ENCODE results near the gene HPS4. TPM values are rescaled to one million over a fixed set of nuclear protein-coding genes. Genes with fewer than 3 reads are reported as not detected.
"Not testable (repeated sequence)": the region's sequence is repeated elsewhere in the genome, so short reads cannot be mapped to it uniquely, and the experiment has no call there.

The HPS4 gene
- total RNA-seq, 2 experiments from 2014 or later: 41.7 to 44.3 TPM

DNA sequence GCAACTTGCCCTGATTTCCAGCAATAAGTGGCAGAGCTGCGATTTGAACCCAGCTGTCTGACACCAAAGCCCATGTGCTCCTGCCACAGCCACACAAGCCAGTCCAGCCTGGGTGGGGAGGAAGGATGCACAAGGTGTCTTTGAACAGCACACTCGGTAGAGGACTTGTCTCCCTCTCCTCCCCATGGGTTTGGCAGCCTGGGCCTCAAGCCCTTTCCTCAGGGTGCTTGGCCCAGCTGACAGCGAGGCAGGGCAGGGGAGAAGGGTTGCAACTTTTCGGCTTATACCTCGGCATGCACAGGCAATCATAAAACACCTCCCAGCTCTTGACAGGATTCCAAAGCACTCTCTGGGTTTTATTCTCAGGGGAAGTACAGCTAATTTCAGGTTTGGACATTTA is 35.2 kb downstream of the HPS4 start:
- POLR2A ChIA-PET: no interaction called here
- Mint-ChIP-seq H3K27me3 (no peaks in the 10 kb centered on the region), H3K27ac (no peak overlapping the region), H3K4me1 (ENCODE audit: low read depth) (no peaks in the 10 kb centered on the region), H3K9me3 (no peaks in the 10 kb centered on the region), H3K36me3 (peaks cover 12% of the 10 kb centered on the region), H3K4me3 (no peak overlapping the region)
- CTCF ChIA-PET: interaction anchor here (0.8 to 1.4 kb wide), 2 partner anchors 12 to 13 kb away, joined by 4 read pairs; no protein-coding TSS in a partner anchor
- no peak for DNase-seq
- intact Hi-C loops (cut with micrococcal nuclease): no loop called here

GRCh38 chr22:26447584-26448329 is 35.8 kb downstream of the HPS4 start:
- H3K27ac Mint-ChIP-seq: no peak overlapping the region

DNA sequence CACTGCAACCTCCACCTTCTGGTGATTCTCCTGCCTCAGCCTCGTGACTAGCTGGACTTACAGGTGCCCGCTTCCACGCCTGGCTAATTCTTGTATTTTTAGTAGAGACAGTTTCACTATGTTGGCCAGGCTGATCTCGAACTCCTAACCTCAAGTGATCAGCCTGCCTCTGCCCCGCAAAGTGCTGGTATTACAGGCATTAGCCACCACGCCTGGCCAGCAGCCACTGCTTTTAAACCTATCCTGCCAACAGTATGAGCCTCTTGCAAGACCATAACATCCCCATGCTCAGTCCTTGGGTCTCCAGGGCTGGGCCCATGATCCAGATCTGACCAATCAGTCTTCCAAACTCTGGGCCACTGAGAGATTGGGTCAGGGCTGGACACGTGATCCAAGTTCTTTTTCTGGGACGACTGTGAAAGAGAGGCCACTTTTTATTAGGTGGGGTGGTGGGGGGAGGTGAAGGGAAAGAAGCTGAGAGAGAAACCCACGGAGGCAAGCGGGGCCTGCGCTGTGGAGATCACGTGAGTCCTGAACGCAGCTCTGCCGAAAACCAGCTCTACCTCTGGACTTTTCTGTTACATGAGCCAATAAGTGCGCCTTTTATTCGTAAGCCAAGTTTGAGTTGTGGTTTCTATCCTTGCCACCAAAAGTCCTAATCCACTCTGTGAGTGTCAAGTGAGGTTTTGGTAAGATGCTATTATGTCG is 36.6 kb downstream of the HPS4 start:
- Mint-ChIP-seq H3K27ac (no peak overlapping the region), H3K4me1 (ENCODE audit: low read depth) (no peaks in the 10 kb centered on the region), H3K27me3 (no peaks in the 10 kb centered on the region), H3K4me3 (no peak overlapping the region), H3K9me3 (no peaks in the 10 kb centered on the region), H3K36me3 (peaks cover 6% of the 10 kb centered on the region)
- intact Hi-C loops (cut with micrococcal nuclease): no loop called here
- ChIA-PET POLR2A (no interaction called here), CTCF (no interaction called here)
- DNase-seq: no peak

More at GRCh38 chr22:26447584-26448329, 35.8 kb downstream of the HPS4 start:
- intact Hi-C loops (cut with micrococcal nuclease): no loop called here
- POLR2A ChIA-PET: no interaction called here
- no peaks in the 10 kb centered on the region for H3K4me1 Mint-ChIP-seq (ENCODE audit: low read depth)
- H3K27me3 Mint-ChIP-seq: no peaks in the 10 kb centered on the region
- peaks cover 12% of the 10 kb centered on the region for H3K36me3 Mint-ChIP-seq
- H3K9me3 Mint-ChIP-seq: no peaks in the 10 kb centered on the region
- no peak for DNase-seq
- CTCF ChIA-PET: interaction anchor here (1.4 kb wide), 1 partner anchor 14 kb away, joined by 4 read pairs; no protein-coding TSS in a partner anchor
- H3K4me3 Mint-ChIP-seq: no peak overlapping the region

DNA sequence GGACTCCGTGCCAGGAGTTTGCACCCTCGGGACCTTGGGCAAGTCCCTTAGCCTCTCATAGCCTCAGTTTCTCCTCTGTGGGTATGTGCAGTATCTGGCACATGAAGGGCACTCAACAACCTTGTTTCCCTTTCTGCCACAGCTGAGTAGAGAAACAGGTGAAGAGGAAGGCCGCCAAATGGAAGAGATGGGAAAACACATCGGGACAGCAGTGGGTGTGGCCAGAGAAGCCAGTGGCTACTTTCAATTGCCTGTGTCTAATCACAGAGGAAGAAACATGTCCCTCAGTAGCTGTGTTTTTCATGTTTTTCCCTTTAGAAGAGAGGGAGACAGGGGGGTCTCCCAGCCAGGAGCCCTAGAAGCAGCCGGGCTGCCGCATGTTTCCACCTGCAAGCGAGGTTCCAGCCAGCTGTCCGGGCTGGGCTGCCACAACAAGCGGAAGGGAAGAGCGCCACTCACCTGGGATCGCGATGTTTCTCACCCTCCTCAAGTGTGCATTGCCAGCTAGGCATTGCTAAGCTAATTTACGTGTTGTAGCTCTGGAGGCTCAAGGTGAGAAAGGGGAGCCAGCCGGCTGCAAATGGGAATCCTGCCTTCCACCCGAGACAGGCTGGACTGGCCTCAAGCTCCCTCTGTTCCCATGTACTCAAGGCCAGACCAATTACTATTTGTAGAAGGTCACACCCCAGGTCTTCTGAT is 37.9 kb downstream of the HPS4 start:
- Mint-ChIP-seq H3K36me3 (peaks cover 4% of the 10 kb centered on the region), H3K4me1 (ENCODE audit: low read depth) (no peaks in the 10 kb centered on the region), H3K27me3 (no peaks in the 10 kb centered on the region), H3K4me3 (no peak overlapping the region), H3K9me3 (no peaks in the 10 kb centered on the region), H3K27ac (no peak overlapping the region)
- DNase-seq: no peak
- ChIA-PET CTCF (interaction anchor here (0.6 kb wide), 2 partner anchors 58 to 1319 kb away, joined by 3 to 4 read pairs; no protein-coding TSS in a partner anchor), POLR2A (no interaction called here)
- intact Hi-C loops (cut with micrococcal nuclease): no loop called here

DNA sequence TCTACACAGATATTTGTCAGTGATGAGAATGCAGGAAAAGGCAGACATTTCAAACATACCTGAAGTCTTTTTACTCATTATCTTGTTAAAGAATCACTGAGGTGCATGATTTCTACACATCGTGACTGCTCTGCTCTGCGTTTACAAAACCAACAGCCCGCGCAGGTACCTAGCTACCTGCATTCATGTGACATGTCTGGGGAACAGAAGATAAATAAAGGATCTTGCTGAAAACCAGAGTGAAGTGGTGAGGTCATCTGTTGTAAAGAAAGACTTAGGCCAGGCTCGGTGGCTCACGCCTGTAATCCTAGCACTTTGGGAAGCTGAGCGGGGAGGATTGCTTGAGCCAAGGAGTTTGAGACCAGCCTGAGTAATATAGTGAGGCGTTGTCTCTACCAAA is 38.8 kb downstream of the HPS4 start:
- Mint-ChIP-seq H3K4me1 (ENCODE audit: low read depth) (no peaks in the 10 kb centered on the region), H3K4me3 (no peak overlapping the region), H3K27me3 (no peaks in the 10 kb centered on the region), H3K9me3 (no peaks in the 10 kb centered on the region), H3K36me3 (peaks cover 4% of the 10 kb centered on the region), H3K27ac (no peak overlapping the region)
- DNase-seq: no peak
- CTCF ChIA-PET: no interaction called here
- POLR2A ChIA-PET: no interaction called here
- intact Hi-C loops (cut with micrococcal nuclease): no loop called here

GRCh38 chr22:26443901-26444690 is 39.5 kb downstream of the HPS4 start:
- CTCF ChIA-PET: no interaction called here
- no peak for DNase-seq
- H3K9me3 Mint-ChIP-seq: no peaks in the 10 kb centered on the region
- H3K36me3 Mint-ChIP-seq: peaks cover 4% of the 10 kb centered on the region
- H3K27ac Mint-ChIP-seq: no peak overlapping the region
- intact Hi-C loops (cut with micrococcal nuclease): no loop called here
- no peak overlapping the region for H3K4me3 Mint-ChIP-seq
- POLR2A ChIA-PET: interaction anchor here (0.6 kb wide), 1 partner anchor 56 kb away, joined by 3 read pairs; no protein-coding TSS in a partner anchor
- no peaks in the 10 kb centered on the region for H3K4me1 Mint-ChIP-seq (ENCODE audit: low read depth)
- H3K27me3 Mint-ChIP-seq: no peaks in the 10 kb centered on the region

- ChIA-PET CTCF (interaction anchor here (1.0 kb wide), 1 partner anchor 18 kb away, joined by 3 read pairs; no protein-coding TSS in a partner anchor), POLR2A (no interaction called here)
Measured at GRCh38 chr22:26442086-26442756, 41.4 kb downstream of the HPS4 start.

GRCh38 chr22:26439559-26439958 is 44.0 kb downstream of the HPS4 start:
- POLR2A ChIA-PET: no interaction called here
- no peaks in the 10 kb centered on the region for H3K9me3 Mint-ChIP-seq

More at GRCh38 chr22:26442086-26442756, 41.4 kb downstream of the HPS4 start:
- H3K4me1 Mint-ChIP-seq (ENCODE audit: low read depth): peaks cover 2% of the 10 kb centered on the region
- no peak overlapping the region for H3K4me3 Mint-ChIP-seq
- no peak overlapping the region for H3K27ac Mint-ChIP-seq
- peaks cover 4% of the 10 kb centered on the region for H3K36me3 Mint-ChIP-seq
- no peaks in the 10 kb centered on the region for H3K27me3 Mint-ChIP-seq
- H3K9me3 Mint-ChIP-seq: no peaks in the 10 kb centered on the region
- DNase-seq: no peak
- intact Hi-C loops (cut with micrococcal nuclease): no loop called here

GRCh38 chr22:26438776-26439175 is 44.8 kb downstream of the HPS4 start:
- H3K27me3 Mint-ChIP-seq; H3K9me3 Mint-ChIP-seq; DNase-seq; POLR2A ChIA-PET; intact Hi-C loops (cut with micrococcal nuclease); H3K4me3 Mint-ChIP-seq: not testable (repeated sequence)
- peak overlapping the region; percentile 7 for H3K27ac Mint-ChIP-seq
- peaks cover 13% of the 10 kb centered on the region for H3K36me3 Mint-ChIP-seq
- CTCF ChIA-PET: interaction anchor here (0.6 kb wide), 1 partner anchor 17 kb away, joined by 3 read pairs; no protein-coding TSS in a partner anchor
- peaks cover 17% of the 10 kb centered on the region for H3K4me1 Mint-ChIP-seq (ENCODE audit: low read depth)

More at GRCh38 chr22:26439559-26439958, 44.0 kb downstream of the HPS4 start:
- Mint-ChIP-seq H3K36me3 (peaks cover 8% of the 10 kb centered on the region), H3K27ac (no peak overlapping the region), H3K4me1 (ENCODE audit: low read depth) (peaks cover 17% of the 10 kb centered on the region), H3K4me3 (no peak overlapping the region), H3K27me3 (no peaks in the 10 kb centered on the region)
- CTCF ChIA-PET: no interaction called here
- no peak for DNase-seq
- intact Hi-C loops (cut with micrococcal nuclease): no loop called here

DNA sequence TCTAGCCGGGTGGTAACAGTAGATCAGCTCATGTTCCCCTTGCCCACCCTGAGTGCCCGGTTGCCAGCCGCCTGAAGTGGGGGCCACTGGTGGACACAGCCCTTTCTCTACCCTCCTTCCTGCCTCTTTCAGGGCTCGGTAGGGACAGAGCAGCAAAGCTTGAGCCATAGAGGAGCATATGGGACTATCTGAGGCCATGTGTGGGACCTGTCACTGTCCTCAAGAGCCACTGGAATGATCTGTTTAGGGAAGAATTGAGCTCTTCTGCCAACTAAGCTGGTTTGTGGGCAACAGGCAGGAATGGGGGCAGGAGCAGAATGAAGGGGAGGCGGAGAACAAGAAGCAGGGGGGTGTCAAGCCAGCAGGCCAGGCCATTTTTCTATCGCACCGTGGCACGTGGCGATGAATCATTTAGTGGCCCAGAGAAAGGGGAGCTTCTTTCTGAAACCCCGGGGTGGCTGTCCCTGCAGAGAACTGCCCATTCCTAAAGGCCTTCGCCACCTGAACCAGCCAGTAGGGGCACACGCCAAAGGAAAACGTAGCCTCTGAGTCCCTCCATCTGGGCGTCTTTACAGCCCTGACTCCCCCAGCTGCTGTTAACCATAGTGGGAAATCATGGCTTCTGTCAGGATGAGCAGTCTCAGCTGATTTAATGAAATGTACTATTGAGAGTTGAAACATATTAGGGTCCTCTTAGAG is 45.7 kb downstream of the HPS4 start:
- intact Hi-C loops (cut with micrococcal nuclease): no loop called here
- Mint-ChIP-seq H3K36me3 (peaks cover 18% of the 10 kb centered on the region), H3K9me3 (no peaks in the 10 kb centered on the region), H3K27me3 (no peaks in the 10 kb centered on the region), H3K4me1 (ENCODE audit: low read depth) (peaks cover 19% of the 10 kb centered on the region), H3K27ac (no peak overlapping the region), H3K4me3 (no peak overlapping the region)
- no peak for DNase-seq
- CTCF ChIA-PET: no interaction called here
- POLR2A ChIA-PET: no interaction called here

GRCh38 chr22:26436903-26437515 is 46.6 kb downstream of the HPS4 start:
- H3K9me3 Mint-ChIP-seq: no peaks in the 10 kb centered on the region
- H3K27me3 Mint-ChIP-seq: no peaks in the 10 kb centered on the region
- peaks cover 27% of the 10 kb centered on the region for H3K4me1 Mint-ChIP-seq (ENCODE audit: low read depth)
- no peak overlapping the region for H3K27ac Mint-ChIP-seq
- intact Hi-C loops (cut with micrococcal nuclease): no loop called here
- ChIA-PET POLR2A (no interaction called here), CTCF (no interaction called here)
- H3K36me3 Mint-ChIP-seq: peaks cover 20% of the 10 kb centered on the region
- DNase-seq: no peak
- H3K4me3 Mint-ChIP-seq: no peak overlapping the region
